GDM1 (cell line): ENCODE results near the gene HYAL1.
"Not testable (repeated sequence)": the region's sequence is repeated elsewhere in the genome, so short reads cannot be mapped to it uniquely, and the experiment has no call there.

ENCODE experiments used
- DNase-seq: peaks from one replicate; lab custom pipeline; 2025; lab: John Stamatoyannopoulos, UW

HYAL1 gene

GRCh38 chr3:50318615-50319014 is 15.2 kb upstream of the HYAL1 start:
- no peak for DNase-seq

- DNase-seq, result no peak
Measured at GRCh38 chr3:50318163-50318562, 14.8 kb upstream of the HYAL1 start.

GRCh38 chr3:50317300-50317699 is 13.9 kb upstream of the HYAL1 start:
- DNase-seq, result no peak

GRCh38 chr3:50316657-50317242 is 13.4 kb upstream of the HYAL1 start:
- DNase-seq, result no peak

GRCh38 chr3:50314816-50315215 is 11.4 kb upstream of the HYAL1 start:
- DNase-seq, result no peak

- no peak for DNase-seq
Measured at GRCh38 chr3:50314342-50314741, 11.0 kb upstream of the HYAL1 start.

GRCh38 chr3:50312041-50312440 is 8.7 kb upstream of the HYAL1 start:
- DNase-seq, result not testable (repeated sequence)

GRCh38 chr3:50304601-50305000 is 1.2 kb upstream of the HYAL1 start:
- no peak for DNase-seq

GRCh38 chr3:50302095-50303012 is 1.0 kb downstream of the HYAL1 start:
- no peak for DNase-seq

GRCh38 chr3:50300681-50301254 is 2.6 kb downstream of the HYAL1 start:
- DNase-seq, result no peak

- DNase-seq, result peak; percentile 49
Measured at GRCh38 chr3:50299929-50300680, 3.3 kb downstream of the HYAL1 start.

GRCh38 chr3:50299638-50299928 is 3.8 kb downstream of the HYAL1 start:
- DNase-seq, result no peak

- DNase-seq, result peak; percentile 99
Measured at GRCh38 chr3:50298836-50299637, 4.3 kb downstream of the HYAL1 start, which contains the start of the genes HYAL3 and NAA80. HYAL3 (minus strand) TSS chr3:50299405; CDS start chr3:50295602, 3,803 bp downstream. NAA80 (minus strand) TSS chr3:50299405; CDS start chr3:50297463, 1,942 bp downstream.

- DNase-seq, result peak; percentile 21
Measured at GRCh38 chr3:50297896-50298725, 5.3 kb downstream of the HYAL1 start.

- no peak for DNase-seq
Measured at GRCh38 chr3:50297384-50297775, 6.0 kb downstream of the HYAL1 start.

GRCh38 chr3:50296721-50297383 is 6.5 kb downstream of the HYAL1 start:
- DNase-seq, result no peak

GRCh38 chr3:50295553-50296431 is 7.6 kb downstream of the HYAL1 start:
- no peak for DNase-seq

- no peak for DNase-seq
Measured at GRCh38 chr3:50294492-50295403, 8.6 kb downstream of the HYAL1 start.
